Stimulated activated CD8-positive, alpha-beta memory T cell treated with anti-CD3 and anti-CD28 coated beads, Interleukin-2, amount 100 ng/mL, for 1 hour (primary cell): Measurements from ENCODE around the gene PNMT.
A peak's percentile ranks its signal among the peaks of the same experiment; 100 is the strongest.

Source experiments
- DNase-seq, 2 donors: peaks; one replicate each; pipeline ENCODE4 v3.0.0-alpha.2; 2020; ENCODE audit warnings: low read depth in 2 of 2

PNMT gene

DNA sequence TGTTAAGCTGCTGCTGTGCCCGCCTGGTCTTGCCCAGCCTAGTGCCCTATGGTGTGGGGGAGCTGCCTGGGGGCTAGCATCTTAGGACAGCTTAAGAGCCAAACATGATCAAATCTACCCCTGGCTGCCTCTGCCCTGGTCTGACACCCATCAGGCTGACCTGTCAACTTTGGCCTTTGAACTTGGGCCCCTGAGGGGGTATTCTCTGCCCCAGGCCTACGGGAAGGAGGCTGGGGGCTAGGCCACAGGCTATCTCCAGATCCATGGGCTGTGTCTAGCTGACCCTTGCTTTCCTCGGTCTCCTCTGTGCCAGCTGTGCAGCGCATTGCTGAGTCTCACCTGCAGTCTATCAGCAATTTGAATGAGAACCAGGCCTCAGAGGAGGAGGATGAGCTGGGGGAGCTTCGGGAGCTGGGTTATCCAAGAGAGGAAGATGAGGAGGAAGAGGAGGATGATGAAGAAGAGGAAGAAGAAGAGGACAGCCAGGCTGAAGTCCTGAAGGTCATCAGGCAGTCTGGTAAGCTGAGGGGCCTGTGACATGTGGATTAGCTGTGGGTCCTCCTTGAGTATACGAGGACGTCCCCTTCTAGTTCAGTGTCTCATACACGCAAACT is 34.6 kb upstream of the PNMT start:
- DNase-seq, result no peak

DNA sequence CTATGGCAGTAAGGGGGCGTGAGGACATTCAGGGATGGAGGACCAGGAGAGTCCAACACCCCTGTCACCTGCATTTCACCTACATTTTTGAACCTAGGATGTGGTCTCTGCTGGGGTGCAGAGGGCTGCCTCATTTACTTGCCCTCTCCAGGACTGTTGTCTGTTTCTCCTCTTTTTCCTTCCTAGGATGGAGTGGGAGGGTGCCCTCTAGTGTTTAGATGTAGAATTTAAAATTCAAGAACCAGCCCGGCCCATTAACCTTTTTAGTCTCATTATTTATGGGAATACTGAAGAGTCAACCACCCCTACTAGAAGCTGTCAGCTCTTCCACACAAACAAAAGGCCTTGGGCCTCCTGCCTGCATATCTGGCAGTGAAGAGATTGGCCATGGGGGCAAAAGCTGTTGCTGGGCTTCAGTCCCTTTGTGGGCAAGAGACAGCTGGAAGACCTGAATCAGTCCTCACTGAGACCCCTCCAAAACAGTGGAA is 33.8 kb upstream of the PNMT start:
- DNase-seq, result no peak

DNA sequence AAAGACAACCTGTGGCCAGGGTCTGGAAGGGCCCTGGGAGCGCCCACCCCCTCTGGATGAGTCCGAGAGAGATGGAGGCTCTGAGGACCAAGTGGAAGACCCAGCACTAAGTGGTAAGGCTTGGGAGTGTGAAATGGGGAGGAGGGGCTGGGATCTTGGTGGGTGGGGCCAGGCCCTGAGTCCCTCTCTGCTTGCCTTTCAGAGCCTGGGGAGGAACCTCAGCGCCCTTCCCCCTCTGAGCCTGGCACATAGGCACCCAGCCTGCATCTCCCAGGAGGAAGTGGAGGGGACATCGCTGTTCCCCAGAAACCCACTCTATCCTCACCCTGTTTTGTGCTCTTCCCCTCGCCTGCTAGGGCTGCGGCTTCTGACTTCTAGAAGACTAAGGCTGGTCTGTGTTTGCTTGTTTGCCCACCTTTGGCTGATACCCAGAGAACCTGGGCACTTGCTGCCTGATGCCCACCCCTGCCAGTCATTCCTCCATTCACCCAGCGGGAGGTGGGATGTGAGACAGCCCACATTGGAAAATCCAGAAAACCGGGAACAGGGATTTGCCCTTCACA is 32.6 kb upstream of the PNMT start:
- DNase-seq, result no peak

DNA sequence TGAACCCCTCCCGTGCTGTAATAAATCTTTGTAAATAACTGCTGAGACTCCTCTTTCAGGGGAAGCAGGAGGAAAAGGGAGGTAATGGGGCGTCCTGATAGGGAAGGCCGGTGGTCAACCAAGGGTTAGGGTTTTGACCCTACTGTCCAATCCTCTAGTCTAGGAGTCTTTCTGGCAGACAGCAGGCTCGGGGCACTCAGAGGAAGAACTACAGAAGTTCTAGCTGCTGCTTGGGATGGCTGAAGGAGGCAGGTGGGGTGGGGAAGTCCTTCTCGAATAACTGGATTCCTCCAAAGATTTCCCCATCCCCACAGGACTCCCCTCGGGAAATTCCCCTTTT is 31.7 kb upstream of the PNMT start:
- DNase-seq, result no peak

DNA sequence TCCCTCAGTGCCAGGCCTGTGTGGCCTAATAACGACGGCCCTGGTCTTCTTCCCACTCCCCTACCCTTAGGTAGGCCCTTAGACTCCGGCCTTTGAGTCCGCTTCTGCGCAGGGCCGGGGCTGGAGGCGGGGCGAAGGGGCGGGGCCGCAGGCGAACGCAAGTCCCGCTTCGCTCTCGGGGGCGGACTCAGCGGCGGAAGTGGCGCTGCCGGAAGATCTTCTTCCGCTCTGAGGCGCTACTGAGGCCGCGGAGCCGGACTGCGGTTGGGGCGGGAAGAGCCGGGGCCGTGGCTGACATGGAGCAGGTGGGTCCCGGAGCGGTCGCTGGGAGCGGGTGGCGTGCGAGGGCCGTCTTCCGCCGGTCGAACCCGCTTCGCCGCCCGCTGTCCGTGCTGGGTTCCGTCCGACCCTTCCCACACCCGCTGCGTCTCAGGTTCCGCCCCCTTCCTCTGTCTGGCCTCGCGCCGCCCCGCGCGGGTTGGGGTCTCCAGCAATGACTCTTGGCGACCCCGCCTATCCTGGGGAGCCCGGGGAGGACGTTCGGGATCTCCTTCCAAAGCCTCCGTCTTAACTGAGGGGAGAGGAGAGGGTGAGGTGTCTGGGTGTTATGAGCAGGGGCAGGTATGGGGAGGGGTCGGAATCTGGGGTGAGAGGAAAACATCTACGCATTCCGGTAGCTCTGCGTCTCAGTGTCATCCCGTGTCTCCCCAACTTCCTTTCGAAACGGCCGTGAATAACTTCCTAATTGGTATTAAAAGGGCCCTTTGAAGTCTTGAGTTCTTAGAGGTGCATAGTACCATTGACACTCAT is 31.1 kb upstream of the PNMT start, which contains the start of gene STARD3:
STARD3 (plus strand) TSS at position 218 of the 810 bp plus-strand sequence. CDS start 16,388 bp downstream, outside the sequence.
- peak; percentile 75 to 83 for DNase-seq

DNA sequence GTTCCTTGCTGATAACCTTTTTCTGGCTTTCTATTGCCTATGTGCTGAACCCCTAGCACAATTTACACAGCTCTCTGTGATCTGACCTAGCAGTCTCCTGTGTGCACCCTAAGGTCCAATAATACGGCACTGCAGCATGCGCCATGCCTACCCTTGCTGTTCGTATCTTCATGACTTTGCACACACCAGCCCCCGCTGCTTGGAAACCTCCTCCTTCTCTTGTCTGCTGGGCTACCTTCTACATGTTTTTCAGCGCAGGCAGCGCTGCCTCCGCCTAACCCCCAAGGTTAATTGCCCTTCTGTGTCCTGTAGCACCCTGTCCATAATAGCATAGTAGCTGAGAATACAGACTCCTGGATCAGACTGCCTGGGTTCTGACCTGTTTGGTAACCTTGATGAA is 29.9 kb upstream of the PNMT start:
- no peak for DNase-seq

DNA sequence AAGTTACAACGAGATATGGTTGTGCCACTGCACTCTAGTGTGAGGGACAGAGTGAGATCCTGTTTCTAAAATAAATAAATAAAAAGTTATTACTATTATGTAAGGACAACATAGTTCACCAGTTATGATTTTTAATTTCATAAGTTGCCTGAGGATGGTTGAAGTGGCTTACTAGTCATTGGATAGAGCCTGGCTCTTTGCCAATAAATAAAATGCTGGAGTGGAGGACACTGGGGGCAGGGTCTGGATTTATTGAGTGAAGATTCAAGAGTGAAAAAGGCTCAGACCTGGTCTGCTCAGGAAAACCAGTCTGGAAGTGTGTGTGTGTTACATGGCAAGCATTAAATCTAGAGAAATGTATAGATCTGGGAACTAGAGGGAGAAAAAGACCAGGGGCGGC is 29.2 kb upstream of the PNMT start:
- DNase-seq, result no peak

DNA sequence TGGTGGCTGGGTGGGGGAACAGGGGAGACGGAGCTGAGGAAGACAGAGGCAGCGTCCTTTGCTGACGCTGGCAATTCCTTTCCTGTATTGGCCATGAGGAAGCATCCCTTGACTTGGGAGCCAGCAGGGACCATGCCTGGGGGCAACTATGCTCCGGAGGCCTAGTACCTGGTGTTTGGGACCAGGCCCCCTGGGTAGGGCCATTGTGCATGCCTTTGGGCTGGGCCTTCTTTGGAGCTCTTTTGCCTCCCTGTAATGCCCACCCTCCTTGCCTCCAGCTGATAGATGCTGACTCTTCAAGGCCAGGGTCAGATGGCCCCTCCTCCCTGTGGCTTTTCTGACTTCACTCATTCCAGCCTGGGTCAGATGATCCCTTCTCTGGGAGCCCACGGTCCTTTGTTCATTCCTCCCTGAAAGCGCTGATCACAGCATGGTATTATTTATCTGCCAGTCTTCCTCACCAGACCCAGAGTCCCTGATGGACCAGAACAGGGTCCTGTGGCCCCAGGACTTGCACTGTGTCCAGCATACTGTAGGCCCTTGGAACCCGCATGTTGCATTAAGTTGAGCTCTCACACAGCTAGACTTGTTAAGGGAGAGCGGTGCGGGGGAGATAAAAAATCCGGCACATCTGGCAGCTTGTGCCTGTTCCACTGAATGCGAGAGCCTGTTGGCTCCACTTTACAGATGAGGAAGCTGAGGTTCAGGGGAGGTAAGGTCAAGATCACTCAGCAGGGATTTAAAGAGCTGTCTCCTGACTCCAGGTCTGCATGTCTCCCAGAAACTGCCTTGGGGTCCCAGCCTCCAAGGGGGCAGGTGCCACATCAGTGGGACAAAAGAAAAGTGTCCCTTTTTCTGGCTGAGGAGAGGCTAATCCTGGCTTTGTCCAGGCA is 28.4 kb upstream of the PNMT start:
- DNase-seq, result no peak

DNA sequence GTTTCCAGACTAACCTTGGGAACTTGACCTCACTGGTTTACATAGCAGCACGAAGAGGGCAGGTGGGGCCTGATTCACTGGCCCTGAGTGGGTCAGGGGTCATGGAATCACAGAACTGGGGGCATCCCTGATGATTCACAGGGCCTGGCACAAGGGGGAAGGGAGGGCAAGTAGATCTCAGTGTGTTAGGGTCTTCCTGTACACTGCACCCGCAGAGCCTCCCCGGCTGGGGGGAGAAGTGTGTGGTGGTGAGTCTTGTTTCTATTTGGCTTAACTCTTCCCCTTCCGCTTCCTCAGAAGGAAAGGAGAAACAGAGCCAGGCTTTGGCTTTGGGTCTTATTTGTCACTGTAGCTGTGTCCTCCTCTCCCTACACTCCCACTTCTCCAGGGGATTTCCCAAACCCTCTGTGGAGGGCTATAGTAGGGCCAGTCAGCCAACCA is 27.6 kb upstream of the PNMT start:
- no peak for DNase-seq

DNA sequence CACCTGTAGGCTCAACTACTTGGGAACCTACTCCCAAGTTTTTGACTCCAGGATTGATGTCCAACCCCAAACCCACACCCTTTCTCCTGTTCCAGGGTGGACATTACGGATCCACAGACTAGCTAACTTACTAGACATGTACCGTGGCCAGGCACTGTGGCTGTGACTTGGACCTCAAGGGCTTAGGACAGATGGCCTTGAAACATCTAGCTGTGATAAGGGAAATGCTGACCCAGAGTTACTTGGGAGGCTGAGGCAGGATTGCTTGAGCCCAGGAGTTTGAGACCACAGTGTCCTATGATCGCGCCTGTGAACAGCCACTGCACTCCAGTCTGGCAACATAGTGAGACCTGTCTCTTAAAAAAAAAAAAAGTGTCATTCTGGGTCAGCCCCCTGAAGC is 27.2 kb upstream of the PNMT start:
- DNase-seq, result no peak

DNA sequence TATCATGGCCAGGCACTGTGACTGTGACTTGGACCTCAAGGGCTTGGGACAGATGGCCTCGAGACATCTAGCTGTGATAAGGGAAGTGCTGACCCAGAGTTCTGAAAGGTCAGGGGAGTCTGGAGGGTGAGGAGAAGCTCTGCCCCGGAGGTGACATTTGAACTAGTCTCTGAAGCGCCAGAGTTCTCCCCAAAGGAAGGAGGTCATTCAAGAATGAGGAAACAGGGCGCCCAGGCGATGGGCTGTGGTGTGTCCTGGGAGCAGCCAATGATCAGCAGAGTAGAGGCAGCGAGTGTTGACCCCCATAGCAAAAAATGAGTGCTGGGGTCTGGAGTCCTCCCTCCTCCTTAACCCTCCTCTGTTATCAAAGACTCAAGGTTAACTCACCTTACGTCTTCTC is 26.4 kb upstream of the PNMT start:
- no peak for DNase-seq

DNA sequence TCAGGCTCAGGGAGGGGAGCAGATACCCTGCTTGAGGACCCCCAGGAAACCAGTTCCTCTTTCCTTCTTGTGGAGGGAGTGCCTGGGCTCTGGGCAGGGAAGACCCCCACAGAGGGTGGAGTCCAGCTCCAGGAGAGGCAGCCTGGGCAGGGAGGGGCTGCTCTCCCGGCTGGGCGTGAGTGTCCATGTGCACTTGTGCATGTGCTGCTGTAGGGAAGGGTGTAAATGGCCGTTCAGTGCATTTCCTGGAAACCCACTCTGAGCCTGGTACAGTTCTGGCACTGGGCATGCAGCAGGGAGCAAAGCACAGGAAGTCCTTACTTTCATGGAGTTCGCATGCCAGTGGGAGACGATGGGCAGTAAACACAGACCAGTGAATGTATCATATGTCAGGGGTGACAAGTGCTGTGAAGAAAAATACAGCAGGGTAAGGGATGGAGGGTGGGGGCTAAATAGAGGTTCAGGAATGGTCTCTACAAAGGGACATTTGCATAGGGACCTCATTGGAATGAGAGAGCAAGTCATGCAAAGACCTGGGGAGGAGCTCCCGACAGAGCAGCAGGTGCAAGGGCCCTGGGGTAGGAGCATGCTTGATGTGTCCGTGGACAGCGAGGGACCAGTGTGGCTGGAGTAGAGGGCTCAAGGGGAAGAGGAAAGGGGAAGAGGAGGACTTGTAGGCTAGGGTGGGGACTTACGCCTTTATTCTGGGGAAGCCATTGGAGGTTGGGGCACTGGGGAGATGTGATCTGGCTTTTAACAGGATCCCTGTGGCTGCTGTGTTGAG is 25.8 kb upstream of the PNMT start:
- DNase-seq, result no peak

DNA sequence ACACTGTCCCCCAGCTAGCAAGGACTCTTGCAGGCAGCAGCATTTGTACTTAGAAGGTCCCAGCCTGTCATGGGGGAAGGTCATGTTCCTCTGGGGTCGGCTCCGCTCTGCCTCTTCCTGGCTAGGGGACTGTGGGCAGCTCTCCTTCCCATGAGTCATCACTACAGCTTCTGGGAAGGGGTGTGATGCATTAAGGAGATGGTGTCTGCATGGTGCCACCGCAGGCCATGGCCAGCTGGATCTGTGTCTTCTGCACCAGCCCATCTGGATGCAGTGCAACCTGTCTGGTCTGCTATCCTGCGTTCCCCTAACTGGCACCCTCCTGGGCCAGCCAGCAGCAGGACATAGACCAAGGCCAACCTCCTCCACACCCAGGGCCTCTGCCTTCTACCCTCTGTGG is 25.0 kb upstream of the PNMT start:
- no peak for DNase-seq

DNA sequence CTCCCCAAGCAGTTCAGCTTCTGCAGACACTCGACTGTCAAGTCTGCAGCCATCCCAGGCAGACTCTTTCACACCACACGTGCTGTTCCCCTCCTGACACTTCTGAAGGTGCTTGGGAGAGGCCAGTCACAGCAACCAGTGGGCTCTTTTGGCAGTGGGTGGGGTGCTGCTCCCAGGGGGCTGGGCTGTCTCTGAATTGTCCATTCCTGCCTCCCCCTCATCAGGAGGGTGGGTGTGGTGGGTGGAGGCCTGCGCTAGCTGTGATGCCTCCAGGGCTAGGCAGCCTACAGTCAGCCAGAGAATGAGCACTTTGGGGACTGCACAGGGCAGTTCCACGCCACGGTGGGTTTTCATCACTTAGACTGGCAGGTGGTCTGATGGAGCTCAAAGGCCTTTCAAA is 21.0 kb upstream of the PNMT start:
- DNase-seq, result no peak

DNA sequence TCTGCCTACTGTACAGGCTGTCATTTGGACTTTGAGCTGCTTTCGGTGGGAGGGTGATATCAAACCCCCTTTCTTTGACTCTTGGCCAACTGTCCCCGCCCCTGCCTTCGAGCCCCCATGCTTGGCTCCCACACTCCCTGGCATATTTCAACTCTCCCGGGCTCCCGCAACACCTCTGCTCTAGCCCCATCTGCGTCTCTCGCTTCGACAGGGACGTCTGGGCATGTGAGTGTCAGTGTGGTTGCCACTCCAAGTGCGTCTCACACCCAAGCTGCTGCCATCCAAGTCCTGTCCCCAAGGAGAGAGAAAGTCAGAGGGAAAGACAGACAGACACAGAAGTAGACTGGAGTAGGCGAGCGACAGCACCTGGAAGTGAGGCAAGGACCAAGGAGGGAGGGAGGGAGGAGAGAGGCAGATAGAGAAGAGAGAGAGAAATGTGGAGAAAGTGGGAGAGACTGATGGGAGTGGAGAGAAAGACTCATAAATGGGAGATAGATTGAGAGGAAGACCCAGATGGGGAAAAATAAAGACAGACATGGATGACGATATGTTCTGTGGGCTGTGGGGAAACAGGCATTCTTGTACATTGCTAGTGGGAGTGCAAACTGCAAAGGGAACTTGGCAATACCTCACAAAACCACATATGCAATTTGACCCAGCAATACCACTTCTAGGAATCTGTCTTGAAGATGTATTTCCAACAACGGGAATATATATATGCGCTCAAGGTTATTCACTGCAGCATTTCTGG is 19.5 kb upstream of the PNMT start:
- DNase-seq, result no peak

DNA sequence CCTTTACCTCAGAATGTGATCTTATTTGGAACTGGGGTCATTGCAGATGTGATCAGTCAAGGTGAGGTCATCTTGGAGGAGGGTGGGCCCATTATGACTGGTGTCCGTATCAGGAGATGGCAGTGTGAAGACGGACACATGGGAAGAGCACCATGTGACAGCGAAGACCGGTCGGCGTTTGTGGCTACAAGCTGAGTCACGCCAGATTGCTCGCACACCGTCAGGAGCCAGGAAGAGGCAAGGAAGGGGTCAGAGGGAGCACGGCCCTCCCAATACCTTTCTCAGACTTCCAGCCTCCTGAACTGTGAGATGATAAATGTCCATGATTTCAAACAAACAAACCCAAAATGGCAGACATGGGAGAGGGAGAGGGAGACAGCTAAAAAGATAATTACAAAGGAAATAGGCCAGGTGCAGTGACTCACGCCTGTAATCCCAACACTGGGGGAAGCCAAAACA is 18.1 kb upstream of the PNMT start:
- DNase-seq, result no peak

DNA sequence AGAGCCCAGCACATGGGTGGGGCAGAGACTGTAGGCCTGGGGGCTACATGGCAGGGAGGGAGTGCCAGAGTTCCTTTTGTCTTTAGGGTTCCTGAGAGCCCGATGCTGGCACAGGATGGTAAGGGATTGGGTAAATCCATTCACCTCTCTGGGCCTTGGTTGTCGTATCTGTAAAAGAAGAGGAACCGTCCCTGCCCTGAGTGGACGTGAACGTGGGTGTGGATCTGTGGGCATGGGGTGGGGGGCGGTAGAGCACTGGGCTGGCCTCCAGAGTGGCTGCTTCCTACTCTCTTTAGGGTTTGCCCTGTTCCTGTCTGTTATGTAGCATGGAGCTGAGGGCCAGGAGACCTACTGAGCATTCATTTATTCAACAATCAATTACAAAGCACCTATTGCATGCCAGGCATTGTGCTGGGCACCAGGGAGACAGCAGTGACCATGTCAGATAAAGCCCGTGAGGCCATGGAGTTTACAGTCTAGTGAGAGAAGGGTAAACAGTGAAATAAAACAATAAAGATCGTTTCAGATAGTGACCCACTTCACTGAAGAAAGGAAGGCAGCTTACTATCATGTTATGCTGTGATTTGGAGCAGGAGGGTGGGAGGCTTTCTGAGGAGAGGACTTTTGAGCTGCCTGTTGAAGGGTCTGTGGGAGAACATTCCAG is 16.2 kb upstream of the PNMT start:
- no peak for DNase-seq

DNA sequence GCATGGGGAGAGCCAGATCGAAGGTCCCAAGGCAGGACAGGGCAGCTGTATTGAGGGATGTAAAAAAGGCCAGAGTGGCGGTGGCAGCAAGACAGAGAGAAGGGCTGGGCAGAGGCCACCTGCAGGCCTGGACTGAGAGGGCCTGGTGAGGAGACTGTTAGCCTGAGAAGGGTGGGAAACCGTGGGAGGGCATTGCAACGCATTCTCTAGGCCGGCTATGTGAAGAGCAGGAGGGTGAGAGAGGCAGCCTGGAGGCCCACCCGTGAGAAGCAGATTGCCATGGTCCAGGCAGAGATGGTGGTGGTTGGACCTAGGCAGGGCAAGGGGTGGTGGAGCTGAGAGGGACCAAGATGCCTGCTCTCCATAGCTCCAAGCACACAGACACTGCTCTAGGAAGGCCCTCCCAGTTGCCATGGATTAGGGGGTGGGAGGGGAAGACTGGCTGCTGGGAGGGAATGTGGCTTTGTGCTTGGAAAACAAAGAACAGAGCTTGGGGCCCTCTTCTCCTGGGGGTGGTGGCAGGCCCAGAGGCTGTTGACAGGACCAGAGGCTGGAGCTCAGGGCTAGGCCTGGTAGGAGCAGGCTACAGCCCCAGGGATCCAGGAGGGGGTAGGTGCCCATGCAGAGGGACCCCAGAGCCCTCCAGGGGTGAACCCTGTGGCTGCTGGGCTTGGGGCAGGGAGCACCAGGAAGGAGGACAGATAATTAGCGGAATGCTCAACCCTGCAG is 15.5 kb upstream of the PNMT start:
- DNase-seq, result no peak

DNA sequence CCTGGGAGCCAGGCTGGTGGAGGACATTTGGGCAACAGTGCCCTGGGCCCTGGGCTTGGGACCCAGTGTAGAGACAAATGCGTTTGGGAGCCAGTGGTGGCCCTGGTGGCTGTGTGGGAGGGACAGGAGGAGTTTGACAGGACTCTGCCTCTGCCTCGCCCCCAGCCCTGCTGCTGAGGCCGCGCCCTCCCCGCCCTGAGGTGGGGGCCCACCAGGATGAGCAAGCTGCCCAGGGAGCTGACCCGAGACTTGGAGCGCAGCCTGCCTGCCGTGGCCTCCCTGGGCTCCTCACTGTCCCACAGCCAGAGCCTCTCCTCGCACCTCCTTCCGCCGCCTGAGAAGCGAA is 15.0 kb upstream of the PNMT start:
- no peak for DNase-seq
